Esophagus squamous epithelium (tissue), 4 donors: Measurements from ENCODE around the gene ANK3.

ENCODE experiments used
- POLR2A ChIP-seq, 4 donors: fragments of 450-650 bp; IDR thresholded peaks; one replicate each; pipeline ENCODE4 v1.6.1; 2017; ENCODE audit warnings: antibody characterized with exemption in 4 of 4, mild to moderate bottlenecking in 4 of 4, moderate library complexity in 3 of 4
- TF ChIP-seq, protein P1 (sequence below), 6 experiments: fragments of 450-650 bp in 4 of 6; fragments of 200-600 bp in 2 of 6; sonication (generic) in 2 of 6; IDR thresholded peaks; one replicate each; pipeline ENCODE4 v1.5.1; 2016 to 2019; ENCODE audit warnings: antibody characterized with exemption in 6 of 6, mild to moderate bottlenecking in 4 of 6, moderate library complexity in 4 of 6

DNA sequence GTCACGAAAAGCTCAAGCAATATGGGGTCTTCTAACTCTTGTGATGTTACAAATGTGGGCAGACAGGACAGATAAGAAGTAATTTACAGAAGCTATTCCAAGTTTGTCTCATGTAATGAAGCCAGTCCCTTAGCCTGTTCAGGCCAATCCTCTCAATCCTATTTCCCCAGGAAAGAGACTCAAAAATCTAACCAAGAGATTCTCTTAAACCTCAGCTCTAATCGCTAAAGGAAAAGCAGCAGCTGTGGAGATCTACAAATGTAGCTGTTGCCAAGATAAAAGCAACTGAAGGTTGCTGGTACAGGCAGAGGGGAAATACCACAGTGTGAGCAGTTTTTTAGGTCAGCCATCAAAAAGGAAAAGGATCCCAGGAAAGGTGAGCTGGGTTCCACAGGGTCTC is 39.3 kb downstream of the ANK3 start:
- TF ChIP-seq, protein P1, sequence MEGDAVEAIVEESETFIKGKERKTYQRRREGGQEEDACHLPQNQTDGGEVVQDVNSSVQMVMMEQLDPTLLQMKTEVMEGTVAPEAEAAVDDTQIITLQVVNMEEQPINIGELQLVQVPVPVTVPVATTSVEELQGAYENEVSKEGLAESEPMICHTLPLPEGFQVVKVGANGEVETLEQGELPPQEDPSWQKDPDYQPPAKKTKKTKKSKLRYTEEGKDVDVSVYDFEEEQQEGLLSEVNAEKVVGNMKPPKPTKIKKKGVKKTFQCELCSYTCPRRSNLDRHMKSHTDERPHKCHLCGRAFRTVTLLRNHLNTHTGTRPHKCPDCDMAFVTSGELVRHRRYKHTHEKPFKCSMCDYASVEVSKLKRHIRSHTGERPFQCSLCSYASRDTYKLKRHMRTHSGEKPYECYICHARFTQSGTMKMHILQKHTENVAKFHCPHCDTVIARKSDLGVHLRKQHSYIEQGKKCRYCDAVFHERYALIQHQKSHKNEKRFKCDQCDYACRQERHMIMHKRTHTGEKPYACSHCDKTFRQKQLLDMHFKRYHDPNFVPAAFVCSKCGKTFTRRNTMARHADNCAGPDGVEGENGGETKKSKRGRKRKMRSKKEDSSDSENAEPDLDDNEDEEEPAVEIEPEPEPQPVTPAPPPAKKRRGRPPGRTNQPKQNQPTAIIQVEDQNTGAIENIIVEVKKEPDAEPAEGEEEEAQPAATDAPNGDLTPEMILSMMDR (IDR thresholded peaks at IDR 0.05): no peak
- TF ChIP-seq POLR2A (IDR thresholded peaks at IDR 0.05): no peak
